Stimulated activated CD8-positive, alpha-beta memory T cell treated with anti-CD3 and anti-CD28 coated beads, Interleukin-12 subunit alpha, Interleukin-12 subunit beta, amount 100 ng/mL, for 24 hours (primary cell): ENCODE data around the gene ITPRID2.
"Not testable (repeated sequence)": the region's sequence is repeated elsewhere in the genome, so short reads cannot be mapped to it uniquely, and the experiment has no call there.

Source experiments
- DNase-seq: peaks from one replicate; pipeline ENCODE4 v3.0.0-alpha.2; 2020; ENCODE audit errors: extremely low read depth

Gene ITPRID2

GRCh38 chr2:181916726-181917718, 25.5 kb downstream of the ITPRID2 start:
- no peak for DNase-seq

DNA sequence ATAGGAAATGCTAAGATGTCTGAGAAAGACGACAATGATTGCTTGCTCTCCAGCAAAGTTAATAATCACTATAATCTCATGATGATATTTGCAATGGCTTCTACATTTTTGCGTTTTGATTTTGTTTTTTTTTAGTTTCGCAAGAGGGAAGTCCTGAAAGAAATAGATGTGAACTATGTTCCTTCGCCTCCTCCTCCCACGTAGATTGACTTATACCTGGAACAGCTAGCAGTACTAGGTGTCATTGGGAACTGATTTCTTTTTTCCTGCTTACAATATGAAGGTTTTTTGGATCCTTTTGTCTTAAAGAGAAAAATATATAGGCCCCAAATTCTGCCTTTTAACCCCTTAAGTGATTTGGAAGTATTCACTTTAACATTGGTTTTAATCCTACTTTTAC, 26.7 kb downstream of the ITPRID2 start:
- no peak for DNase-seq

DNA sequence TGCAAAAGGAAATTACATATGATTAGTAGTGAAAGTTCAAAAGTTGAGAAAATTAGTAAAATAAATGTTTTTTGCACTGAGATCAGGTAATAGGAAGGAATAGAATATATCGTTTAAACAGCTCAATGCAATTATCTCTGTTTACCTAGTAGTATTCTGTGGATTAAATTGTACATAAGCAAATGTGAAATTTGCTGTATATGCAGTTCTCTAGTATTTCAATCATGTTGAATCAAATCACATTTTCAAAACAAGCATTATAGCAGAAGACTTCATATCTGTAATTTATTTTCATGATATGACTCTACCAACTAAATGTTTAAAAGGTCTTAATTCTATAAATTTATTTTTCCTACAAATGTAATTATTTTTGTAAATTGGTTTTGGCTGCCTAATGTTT, 31.6 kb downstream of the ITPRID2 start:
- DNase-seq = no peak

DNA sequence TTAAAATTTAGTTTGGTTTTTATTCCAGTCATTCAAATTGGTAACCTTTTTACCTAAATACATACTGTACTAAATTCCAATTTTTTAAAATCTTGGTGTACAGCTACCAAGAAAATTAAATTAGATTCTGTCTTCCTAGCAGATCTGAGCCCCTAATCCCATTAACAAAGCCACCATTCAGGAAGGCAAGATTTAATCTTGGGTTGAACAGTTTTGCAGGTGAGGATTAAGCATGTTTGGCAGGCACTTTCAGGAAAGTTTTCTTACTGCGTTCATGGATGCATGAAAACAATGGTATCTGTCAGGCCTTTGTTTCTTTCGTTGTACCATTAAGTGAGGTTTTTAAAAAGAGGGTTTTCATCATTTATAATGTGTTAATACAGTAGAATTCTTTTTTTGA, 32.8 kb downstream of the ITPRID2 start:
- DNase-seq = no peak

DNA sequence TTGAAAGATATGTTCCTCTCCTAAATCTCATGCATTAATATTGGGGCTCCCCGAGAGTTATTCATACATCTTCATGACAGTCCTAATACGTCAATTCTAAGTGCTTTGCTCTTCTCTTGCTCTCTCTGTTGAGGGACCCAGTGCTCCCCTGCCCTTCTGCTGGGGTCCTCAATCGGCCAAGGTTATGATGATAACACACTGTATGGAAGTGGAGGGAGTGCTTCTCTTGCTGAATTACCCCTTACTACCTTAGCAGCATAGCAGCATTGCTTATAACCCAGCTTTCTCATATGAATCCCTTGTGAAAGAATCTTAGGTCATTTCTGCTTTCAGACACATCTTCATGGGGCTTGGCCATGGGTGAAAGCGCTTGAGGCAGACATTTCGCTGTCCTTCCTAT, 43.2 kb downstream of the ITPRID2 start:
- DNase-seq = no peak

- DNase-seq = no peak
Measured at GRCh38 chr2:181937473-181937872, 45.9 kb downstream of the ITPRID2 start.

DNA sequence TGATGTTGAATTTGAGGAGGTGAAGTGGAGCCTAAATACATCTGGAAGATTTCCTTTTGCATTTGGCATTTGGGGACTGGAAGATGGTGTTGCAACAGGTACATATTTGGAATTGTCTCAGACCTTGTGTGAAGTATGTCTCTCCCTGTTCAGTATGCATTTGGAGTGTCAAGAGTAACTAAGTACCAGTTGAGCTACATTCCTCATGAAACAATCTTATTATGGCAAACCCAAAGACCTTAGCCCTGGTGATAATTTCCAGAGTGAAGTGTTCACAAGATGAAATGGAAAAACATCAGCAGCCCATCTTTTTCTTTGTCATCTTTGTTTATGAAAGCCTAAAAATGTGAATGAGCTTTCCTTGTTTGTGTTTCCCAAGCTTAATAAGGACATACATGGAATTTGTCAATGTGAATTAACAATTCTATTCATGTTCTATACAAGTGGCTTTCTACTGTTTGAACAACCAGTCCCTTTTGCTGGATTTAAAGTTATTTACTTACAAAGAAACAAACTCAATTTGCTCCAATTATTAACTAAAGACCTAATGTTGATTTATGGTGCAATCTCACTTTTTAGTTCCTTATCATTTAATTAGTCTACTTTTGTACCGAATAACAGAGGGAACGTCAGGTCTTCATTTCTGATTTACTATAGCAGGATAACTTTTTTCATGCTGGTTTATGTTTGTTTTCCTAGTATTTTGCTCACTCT, 52.0 kb downstream of the ITPRID2 start:
- no peak for DNase-seq

GRCh38 chr2:181944164-181944913, 52.8 kb downstream of the ITPRID2 start:
- no peak for DNase-seq

- DNase-seq = no peak
Measured at GRCh38 chr2:181944914-181945291, 53.4 kb downstream of the ITPRID2 start.

GRCh38 chr2:181946444-181947127, 55.1 kb downstream of the ITPRID2 start:
- no peak for DNase-seq

DNA sequence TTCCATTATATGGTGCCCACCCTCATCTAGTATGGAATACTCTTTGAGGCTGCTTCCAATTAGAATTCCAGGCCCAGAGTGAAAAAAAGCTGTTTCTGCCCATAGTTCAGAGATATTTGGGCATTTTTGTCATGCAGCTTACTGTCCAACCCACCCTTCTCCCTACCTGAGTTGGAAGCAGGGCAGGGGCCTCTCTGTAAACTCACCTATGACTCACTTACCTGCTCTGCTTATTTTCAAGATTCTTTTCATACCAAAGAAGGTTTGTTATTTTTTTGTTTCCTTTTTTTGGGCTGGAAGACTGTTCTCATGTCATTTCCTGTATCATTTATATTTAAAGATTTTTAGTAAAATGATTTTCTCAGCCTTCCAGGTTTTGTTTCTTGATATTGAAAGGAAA, 55.7 kb downstream of the ITPRID2 start:
- DNase-seq = no peak

DNA sequence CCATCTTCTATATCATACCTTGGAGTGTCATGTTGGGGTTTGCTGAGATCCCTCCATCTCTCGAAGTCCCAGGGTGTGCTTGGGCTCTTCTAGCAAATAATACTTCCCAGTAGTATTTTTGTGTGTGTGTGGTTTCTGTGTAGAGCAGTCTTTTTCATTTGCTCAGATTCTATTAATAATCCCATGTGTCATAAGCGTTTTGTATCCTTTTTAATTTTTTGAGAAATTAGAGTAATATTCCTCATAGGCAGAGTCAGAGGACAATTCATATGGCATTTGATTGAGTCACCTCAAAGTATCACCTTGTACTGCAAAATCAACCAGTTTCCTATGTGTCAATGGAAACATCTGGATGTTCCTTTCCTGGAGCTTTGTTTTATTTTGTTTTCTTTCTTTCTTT, 56.7 kb downstream of the ITPRID2 start:
- DNase-seq = no peak

DNA sequence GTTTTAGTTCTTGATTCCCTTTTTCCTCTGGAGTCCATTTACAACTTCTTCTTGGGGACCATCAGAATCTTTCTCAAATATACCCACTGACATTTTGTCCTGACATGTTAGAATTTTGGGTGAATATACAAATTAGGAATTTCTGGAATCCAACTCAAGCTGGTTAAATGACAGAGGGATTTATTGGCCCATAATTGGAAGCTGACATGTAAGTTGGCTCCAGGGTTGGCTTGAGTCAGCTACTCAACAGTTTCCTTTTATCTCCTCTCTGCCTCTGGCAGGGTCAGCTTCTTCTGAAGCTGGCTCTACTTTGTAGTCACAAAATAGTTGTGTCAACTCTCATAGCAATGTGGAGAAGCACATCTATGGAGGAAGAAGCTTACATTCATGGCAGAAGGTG, 57.5 kb downstream of the ITPRID2 start:
- DNase-seq = no peak

GRCh38 chr2:181952404-181953226, 61.1 kb downstream of the ITPRID2 start:
- DNase-seq = no peak

GRCh38 chr2:181953881-181954537, 62.5 kb downstream of the ITPRID2 start:
- DNase-seq = peak; percentile 14

- DNase-seq = no peak
Measured at GRCh38 chr2:181954538-181954883, 63.0 kb downstream of the ITPRID2 start.

GRCh38 chr2:181955010-181955409, 63.5 kb downstream of the ITPRID2 start:
- DNase-seq = no peak

- DNase-seq = not testable (repeated sequence)
Measured at GRCh38 chr2:181955866-181956265, 64.3 kb downstream of the ITPRID2 start.

GRCh38 chr2:181957668-181958067, 66.1 kb downstream of the ITPRID2 start:
- no peak for DNase-seq

DNA sequence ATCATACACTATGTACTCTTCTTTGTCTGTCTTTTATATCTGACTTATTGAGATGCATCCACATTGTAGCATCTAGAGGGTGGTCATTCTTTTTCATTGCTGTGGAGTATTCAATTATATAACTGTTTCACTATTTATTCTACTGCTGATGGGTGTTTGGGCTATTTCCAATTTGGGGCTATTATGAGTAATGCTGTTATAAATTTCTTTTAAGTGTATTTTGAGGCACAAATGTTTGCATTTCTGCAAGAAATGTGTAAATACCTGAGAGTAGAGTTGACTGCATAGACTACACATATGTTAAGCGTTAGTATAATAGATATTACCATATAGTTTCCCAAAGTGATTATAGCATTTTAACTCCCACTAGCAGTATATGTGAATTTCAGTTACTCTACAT, 67.2 kb downstream of the ITPRID2 start:
- DNase-seq = no peak
